HEK293 (cell line): ENCODE measurements around the gene SOAT2.

Experiments
- CTCF ChIA-PET: fragments of 350-600 bp; formaldehyde crosslinking; extraction: SDS; loops from one replicate; lab custom pipeline; 2021; ENCODE audit warnings: antibody characterized with exemption; lab: Yijun Ruan, JAX
- POLR2A ChIA-PET: fragments of 300-600 bp; formaldehyde crosslinking; extraction: SDS; loops from one replicate; lab custom pipeline; 2020; ENCODE audit warnings: antibody characterized with exemption, inconsistent platforms; lab: Yijun Ruan, JAX
- H3K27ac ChIP-seq: fragments of 200-500 bp; sonication (Bioruptor generic); 2 replicates; pipeline ENCODE4 v1.5.1; 2014; ENCODE audit warnings: low read depth, low read length, control low read depth, inconsistent platforms; ENCODE audit errors: extremely low read depth
- H3K36me3 ChIP-seq, 2 experiments: fragments of 200-500 bp in 1 of 2; sonication (Bioruptor generic) in 1 of 2; 1 replicate in 1 of 2; 2 replicates in 1 of 2; pipeline ENCODE4 v1.5.1; 2014 to 2017; ENCODE audit warnings: inconsistent platforms in 2 of 2, low read length in 2 of 2; ENCODE audit not compliant: control insufficient read depth in 2 of 2, insufficient read depth in 1 of 2
- H3K4me1 ChIP-seq: fragments of 200-500 bp; sonication (Bioruptor generic); 2 replicates; pipeline ENCODE4 v1.5.1; 2014; ENCODE audit warnings: mild to moderate bottlenecking, low read length, inconsistent platforms; ENCODE audit not compliant: control insufficient read depth, insufficient read depth
- H3K4me3 ChIP-seq: 2 replicates; pipeline ENCODE4 v1.5.1; 2011; ENCODE audit warnings: low read depth, mild to moderate bottlenecking, control low read depth, low read length, moderate library complexity
- H3K9me3 ChIP-seq: fragments of 200-500 bp; sonication (Bioruptor generic); 2 replicates; pipeline ENCODE4 v1.5.1; 2014; ENCODE audit warnings: low read depth, low read length, inconsistent platforms; ENCODE audit not compliant: control insufficient read depth, insufficient read depth
- BCL11A ChIP-seq: fragments of 450-650 bp; formaldehyde crosslinking; IDR thresholded peaks from 2 replicates; pipeline ENCODE4 v1.5.1; 2016; ENCODE audit warnings: low read depth, missing biosample characterization, missing genetic modification characterization
- GFI1B ChIP-seq: fragments of 450-650 bp; formaldehyde crosslinking; IDR thresholded peaks from 2 replicates; pipeline ENCODE4 v1.5.1; 2016; ENCODE audit warnings: missing biosample characterization, missing genetic modification characterization
- GLIS2 ChIP-seq: fragments of 450-650 bp; formaldehyde crosslinking; IDR thresholded peaks from 2 replicates; pipeline ENCODE4 v1.5.1; 2016; ENCODE audit warnings: missing biosample characterization, missing genetic modification characterization
- SCRT1 ChIP-seq: fragments of 450-650 bp; formaldehyde crosslinking; IDR thresholded peaks from 2 replicates; pipeline ENCODE4 v1.5.1; 2016; ENCODE audit warnings: missing biosample characterization, missing genetic modification characterization, borderline replicate concordance
- SP2 ChIP-seq: fragments of 450-650 bp; formaldehyde crosslinking; IDR thresholded peaks from 2 replicates; pipeline ENCODE4 v1.5.1; 2016; ENCODE audit warnings: missing biosample characterization, missing genetic modification characterization
- YY1 ChIP-seq: fragments of 450-650 bp; formaldehyde crosslinking; IDR thresholded peaks from 2 replicates; pipeline ENCODE4 v1.5.1; 2018; ENCODE audit warnings: missing biosample characterization, missing genetic modification characterization
- YY2 ChIP-seq: fragments of 450-650 bp; formaldehyde crosslinking; IDR thresholded peaks from 2 replicates; pipeline ENCODE4 v1.5.1; 2016; ENCODE audit warnings: missing biosample characterization, missing genetic modification characterization
- ZBTB8A ChIP-seq: fragments of 450-650 bp; formaldehyde crosslinking; IDR thresholded peaks from 2 replicates; pipeline ENCODE4 v1.5.1; 2016; ENCODE audit warnings: missing biosample characterization, missing genetic modification characterization
- ZFHX2 ChIP-seq: fragments of 450-650 bp; formaldehyde crosslinking; conservative IDR thresholded peaks from 2 replicates; pipeline ENCODE4 v1.5.1; 2016; ENCODE audit warnings: missing biosample characterization, missing genetic modification characterization
- ZFP3 ChIP-seq: fragments of 450-650 bp; formaldehyde crosslinking; IDR thresholded peaks from 2 replicates; pipeline ENCODE4 v1.5.1; 2016; ENCODE audit warnings: low read depth, missing biosample characterization, missing genetic modification characterization
- ZFP69B ChIP-seq: fragments of 450-650 bp; formaldehyde crosslinking; IDR thresholded peaks from 2 replicates; pipeline ENCODE4 v1.5.1; 2016; ENCODE audit warnings: missing biosample characterization, missing genetic modification characterization
- ZNF16 ChIP-seq: fragments of 450-650 bp; formaldehyde crosslinking; IDR thresholded peaks from 2 replicates; pipeline ENCODE4 v1.5.1; 2016; ENCODE audit warnings: low read depth, missing biosample characterization, missing genetic modification characterization
- ZNF341 ChIP-seq: fragments of 450-650 bp; formaldehyde crosslinking; IDR thresholded peaks from 2 replicates; pipeline ENCODE4; 2016; ENCODE audit warnings: low read depth, missing biosample characterization, missing genetic modification characterization
- ZNF521 ChIP-seq: fragments of 450-650 bp; formaldehyde crosslinking; IDR thresholded peaks from 2 replicates; pipeline ENCODE4 v1.5.1; 2017; ENCODE audit warnings: missing biosample characterization, mild to moderate bottlenecking, missing genetic modification characterization
- ZNF561 ChIP-seq: fragments of 450-650 bp; IDR thresholded peaks from 2 replicates; pipeline ENCODE4 v1.5.1; 2018; ENCODE audit warnings: missing biosample characterization, missing genetic modification characterization, borderline replicate concordance
- ZNF600 ChIP-seq: fragments of 450-650 bp; formaldehyde crosslinking; IDR thresholded peaks from 2 replicates; pipeline ENCODE4 v1.5.1; 2016; ENCODE audit warnings: missing biosample characterization, missing genetic modification characterization
- ZNF664 ChIP-seq: fragments of 450-650 bp; formaldehyde crosslinking; IDR thresholded peaks from 2 replicates; pipeline ENCODE4 v1.5.1; 2016; ENCODE audit warnings: missing biosample characterization, missing genetic modification characterization
- ZSCAN16 ChIP-seq: fragments of 450-650 bp; formaldehyde crosslinking; IDR thresholded peaks from 2 replicates; pipeline ENCODE4 v1.5.1; 2016; ENCODE audit warnings: missing biosample characterization, missing genetic modification characterization
- TF ChIP-seq, protein P1 (sequence below): fragments of 450-650 bp; formaldehyde crosslinking; IDR thresholded peaks from 2 replicates; pipeline ENCODE4 v1.5.1; 2016; ENCODE audit warnings: missing biosample characterization, missing genetic modification characterization
- TF ChIP-seq, protein P2 (sequence below): fragments of 450-650 bp; formaldehyde crosslinking; IDR thresholded peaks from 2 replicates; pipeline ENCODE4 v1.5.1; 2016; ENCODE audit warnings: missing biosample characterization, missing genetic modification characterization
- TF ChIP-seq, protein P3 (sequence below): fragments of 450-650 bp; IDR thresholded peaks from 2 replicates; pipeline ENCODE4 v1.5.1; 2018; ENCODE audit warnings: missing biosample characterization, missing genetic modification characterization
- TF ChIP-seq, protein P4 (sequence below): fragments of 450-650 bp; formaldehyde crosslinking; IDR thresholded peaks from 2 replicates; pipeline ENCODE4 v1.5.1; 2016; ENCODE audit warnings: missing biosample characterization, missing genetic modification characterization, low read depth
- TF ChIP-seq, protein P5 (sequence below): fragments of 450-650 bp; formaldehyde crosslinking; IDR thresholded peaks from 2 replicates; pipeline ENCODE4 v1.5.1; 2016; ENCODE audit warnings: missing biosample characterization, missing genetic modification characterization

Gene SOAT2

DNA sequence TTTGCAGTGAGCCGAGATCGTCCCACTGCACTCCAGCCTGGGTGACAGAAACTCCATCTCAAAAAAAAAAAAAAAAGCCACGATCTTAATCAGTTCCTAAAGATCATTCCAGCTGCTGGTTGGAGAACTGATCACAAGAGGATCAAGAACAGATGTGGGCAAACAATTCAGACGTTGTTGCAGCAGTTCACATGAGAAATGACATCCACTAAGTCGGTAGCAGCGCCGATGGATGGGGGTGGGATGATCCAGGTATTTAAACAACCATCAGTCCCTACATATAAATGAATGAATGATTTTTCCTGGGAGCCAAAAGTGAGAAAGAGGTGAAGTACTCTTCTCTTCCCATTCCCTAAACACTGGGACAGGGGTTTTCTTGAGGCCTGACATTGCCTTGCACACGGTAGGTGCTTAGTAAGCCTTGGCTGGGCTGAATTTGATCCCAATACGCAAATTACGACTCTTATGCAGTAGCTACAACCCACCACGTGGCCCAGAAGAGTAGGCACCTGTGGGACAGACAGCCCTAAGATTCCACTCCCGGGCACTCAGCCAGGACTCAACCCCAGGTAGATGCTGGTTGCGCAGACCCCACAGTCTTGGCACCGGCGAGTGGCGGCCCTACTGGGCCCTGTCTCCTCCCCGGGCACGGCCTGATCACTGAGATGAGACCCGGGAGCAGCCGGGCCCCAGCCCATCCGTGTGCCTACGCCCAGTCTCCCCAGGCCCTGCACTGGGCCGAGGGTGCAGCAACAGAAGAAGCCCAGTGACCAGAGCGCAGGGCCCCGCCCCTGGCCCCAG is 24.7 kb upstream of the SOAT2 start (continued):
- TF ChIP-seq, protein P1, sequence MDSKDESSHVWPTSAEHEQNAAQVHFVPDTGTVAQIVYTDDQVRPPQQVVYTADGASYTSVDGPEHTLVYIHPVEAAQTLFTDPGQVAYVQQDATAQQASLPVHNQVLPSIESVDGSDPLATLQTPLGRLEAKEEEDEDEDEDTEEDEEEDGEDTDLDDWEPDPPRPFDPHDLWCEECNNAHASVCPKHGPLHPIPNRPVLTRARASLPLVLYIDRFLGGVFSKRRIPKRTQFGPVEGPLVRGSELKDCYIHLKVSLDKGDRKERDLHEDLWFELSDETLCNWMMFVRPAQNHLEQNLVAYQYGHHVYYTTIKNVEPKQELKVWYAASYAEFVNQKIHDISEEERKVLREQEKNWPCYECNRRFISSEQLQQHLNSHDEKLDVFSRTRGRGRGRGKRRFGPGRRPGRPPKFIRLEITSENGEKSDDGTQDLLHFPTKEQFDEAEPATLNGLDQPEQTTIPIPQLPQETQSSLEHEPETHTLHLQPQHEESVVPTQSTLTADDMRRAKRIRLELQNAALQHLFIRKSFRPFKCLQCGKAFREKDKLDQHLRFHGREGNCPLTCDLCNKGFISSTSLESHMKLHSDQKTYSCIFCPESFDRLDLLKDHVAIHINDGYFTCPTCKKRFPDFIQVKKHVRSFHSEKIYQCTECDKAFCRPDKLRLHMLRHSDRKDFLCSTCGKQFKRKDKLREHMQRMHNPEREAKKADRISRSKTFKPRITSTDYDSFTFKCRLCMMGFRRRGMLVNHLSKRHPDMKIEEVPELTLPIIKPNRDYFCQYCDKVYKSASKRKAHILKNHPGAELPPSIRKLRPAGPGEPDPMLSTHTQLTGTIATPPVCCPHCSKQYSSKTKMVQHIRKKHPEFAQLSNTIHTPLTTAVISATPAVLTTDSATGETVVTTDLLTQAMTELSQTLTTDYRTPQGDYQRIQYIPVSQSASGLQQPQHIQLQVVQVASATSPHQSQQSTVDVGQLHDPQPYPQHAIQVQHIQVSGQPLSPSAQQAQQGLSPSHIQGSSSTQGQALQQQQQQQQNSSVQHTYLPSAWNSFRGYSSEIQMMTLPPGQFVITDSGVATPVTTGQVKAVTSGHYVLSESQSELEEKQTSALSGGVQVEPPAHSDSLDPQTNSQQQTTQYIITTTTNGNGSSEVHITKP (tag by site-specific recombination) = 0 out of 2 replicates have a peak, but pooled peaks have one; percentile 31
- TF ChIP-seq GFI1B = no peak
- 0 out of 2 replicates have a peak, but pooled peaks have one; percentile 32 for TF ChIP-seq ZFP3 (tag by site-specific recombination)
- no peak for TF ChIP-seq ZSCAN16 (tag by site-specific recombination)
- 0 out of 2 replicates have a peak, but pooled peaks have one; percentile 35 for TF ChIP-seq ZNF664
- peak; percentile 79 for TF ChIP-seq SCRT1
- TF ChIP-seq, protein P2, sequence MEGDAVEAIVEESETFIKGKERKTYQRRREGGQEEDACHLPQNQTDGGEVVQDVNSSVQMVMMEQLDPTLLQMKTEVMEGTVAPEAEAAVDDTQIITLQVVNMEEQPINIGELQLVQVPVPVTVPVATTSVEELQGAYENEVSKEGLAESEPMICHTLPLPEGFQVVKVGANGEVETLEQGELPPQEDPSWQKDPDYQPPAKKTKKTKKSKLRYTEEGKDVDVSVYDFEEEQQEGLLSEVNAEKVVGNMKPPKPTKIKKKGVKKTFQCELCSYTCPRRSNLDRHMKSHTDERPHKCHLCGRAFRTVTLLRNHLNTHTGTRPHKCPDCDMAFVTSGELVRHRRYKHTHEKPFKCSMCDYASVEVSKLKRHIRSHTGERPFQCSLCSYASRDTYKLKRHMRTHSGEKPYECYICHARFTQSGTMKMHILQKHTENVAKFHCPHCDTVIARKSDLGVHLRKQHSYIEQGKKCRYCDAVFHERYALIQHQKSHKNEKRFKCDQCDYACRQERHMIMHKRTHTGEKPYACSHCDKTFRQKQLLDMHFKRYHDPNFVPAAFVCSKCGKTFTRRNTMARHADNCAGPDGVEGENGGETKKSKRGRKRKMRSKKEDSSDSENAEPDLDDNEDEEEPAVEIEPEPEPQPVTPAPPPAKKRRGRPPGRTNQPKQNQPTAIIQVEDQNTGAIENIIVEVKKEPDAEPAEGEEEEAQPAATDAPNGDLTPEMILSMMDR (tag by site-specific recombination) = 0 out of 2 replicates have a peak, but pooled peaks have one; percentile 18
- peak; percentile 50; the same call in 1 of the 2 replicates for TF ChIP-seq ZFP69B (tag by site-specific recombination)
- TF ChIP-seq ZNF561 (tag by site-specific recombination) = 0 out of 2 replicates have a peak, but pooled peaks have one; percentile 16
- TF ChIP-seq, protein P3, sequence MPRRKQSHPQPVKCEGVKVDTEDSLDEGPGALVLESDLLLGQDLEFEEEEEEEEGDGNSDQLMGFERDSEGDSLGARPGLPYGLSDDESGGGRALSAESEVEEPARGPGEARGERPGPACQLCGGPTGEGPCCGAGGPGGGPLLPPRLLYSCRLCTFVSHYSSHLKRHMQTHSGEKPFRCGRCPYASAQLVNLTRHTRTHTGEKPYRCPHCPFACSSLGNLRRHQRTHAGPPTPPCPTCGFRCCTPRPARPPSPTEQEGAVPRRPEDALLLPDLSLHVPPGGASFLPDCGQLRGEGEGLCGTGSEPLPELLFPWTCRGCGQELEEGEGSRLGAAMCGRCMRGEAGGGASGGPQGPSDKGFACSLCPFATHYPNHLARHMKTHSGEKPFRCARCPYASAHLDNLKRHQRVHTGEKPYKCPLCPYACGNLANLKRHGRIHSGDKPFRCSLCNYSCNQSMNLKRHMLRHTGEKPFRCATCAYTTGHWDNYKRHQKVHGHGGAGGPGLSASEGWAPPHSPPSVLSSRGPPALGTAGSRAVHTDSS (tag by site-specific recombination) = no peak
- TF ChIP-seq ZBTB8A = peak; percentile 80
- TF ChIP-seq, all 188 proteins: peak for 17

DNA sequence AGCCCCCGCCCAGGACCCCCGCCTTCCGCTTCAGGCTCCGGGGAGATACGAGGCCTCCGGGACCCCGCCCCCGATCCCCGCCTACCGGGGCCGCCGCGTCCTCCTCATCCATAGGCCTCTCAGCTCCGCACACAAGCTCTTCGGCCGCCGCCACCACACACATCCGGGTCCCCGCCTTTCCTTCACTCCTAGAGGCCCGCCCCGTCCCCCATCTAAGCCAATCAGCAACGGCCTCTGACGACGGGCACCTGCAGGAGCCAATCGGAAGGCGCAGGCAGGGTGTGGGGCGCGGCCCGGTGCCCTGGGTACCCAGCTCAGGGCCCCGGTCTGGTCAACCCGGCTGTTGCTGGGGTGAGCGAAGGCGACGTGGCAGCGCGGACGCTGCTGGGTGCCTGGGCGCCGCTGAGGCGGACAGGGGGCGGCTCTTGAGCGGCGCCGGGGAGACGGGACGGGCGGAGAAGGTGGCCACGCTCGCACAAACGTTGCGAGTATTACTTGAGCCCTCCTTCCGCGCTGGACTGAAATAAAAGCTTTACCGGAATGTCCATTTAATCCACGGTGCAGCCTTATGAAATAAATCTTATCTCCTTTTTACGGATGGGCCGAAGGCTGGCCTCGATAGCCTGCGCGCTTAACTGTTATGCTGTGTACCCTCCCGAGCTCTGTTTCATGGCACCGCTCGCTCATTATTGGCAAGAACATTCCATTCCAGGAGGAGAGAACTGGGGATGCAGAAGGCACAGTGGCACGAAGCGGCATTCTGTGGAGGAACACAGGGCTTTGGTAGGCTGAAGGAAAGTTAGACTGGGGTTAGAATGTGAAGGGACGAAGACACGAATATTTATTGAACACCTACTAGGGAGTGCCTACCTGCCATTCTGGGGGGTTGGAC is 23.8 kb upstream of the SOAT2 start, which contains the start of gene SPRYD3:
SPRYD3 (minus strand) TSS at position 165 of the 892 bp plus-strand sequence; CDS start at position 108, 57 bp downstream.
- peak within 1 kb of the TSS; percentile 55 for H3K4me3 ChIP-seq
- no peaks in the 10 kb centered on the region for H3K9me3 ChIP-seq
- POLR2A ChIA-PET = interaction anchor here (0.5 to 2.4 kb wide), 33 partner anchors 9 to 422 kb away, joined by 3 to 18 read pairs (median 5); partner anchors contain the start of genes AAAS, CSAD, EIF4B and ESPL1
- CTCF ChIA-PET = interaction anchor here (0.6 to 7.0 kb wide), 7 partner anchors 14 to 132 kb away, joined by 3 to 78 read pairs (median 3); partner anchors contain the start of gene IGFBP6
- peak within 1 kb of the TSS; percentile 85 for H3K27ac ChIP-seq
- peaks cover 2% of the 10 kb centered on the region; the same call in 1 of the 2 replicates for H3K4me1 ChIP-seq
- peaks cover 0 to 30% of the 10 kb centered on the region in 2 experiments; a peak in 2 of 3 replicates for H3K36me3 ChIP-seq
- peak; percentile 21 for TF ChIP-seq ZFHX2 (tag by site-specific recombination)
- TF ChIP-seq, protein P4, sequence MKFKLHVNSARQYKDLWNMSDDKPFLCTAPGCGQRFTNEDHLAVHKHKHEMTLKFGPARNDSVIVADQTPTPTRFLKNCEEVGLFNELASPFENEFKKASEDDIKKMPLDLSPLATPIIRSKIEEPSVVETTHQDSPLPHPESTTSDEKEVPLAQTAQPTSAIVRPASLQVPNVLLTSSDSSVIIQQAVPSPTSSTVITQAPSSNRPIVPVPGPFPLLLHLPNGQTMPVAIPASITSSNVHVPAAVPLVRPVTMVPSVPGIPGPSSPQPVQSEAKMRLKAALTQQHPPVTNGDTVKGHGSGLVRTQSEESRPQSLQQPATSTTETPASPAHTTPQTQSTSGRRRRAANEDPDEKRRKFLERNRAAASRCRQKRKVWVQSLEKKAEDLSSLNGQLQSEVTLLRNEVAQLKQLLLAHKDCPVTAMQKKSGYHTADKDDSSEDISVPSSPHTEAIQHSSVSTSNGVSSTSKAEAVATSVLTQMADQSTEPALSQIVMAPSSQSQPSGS = no peak
- TF ChIP-seq SP2 (tag by site-specific recombination) = peak; percentile 99
- no peak for TF ChIP-seq YY2
- peak; percentile 56 for TF ChIP-seq ZNF600 (tag by site-specific recombination)
- no peak for TF ChIP-seq ZNF521 (tag by site-specific recombination)
- peak; percentile 57 for TF ChIP-seq BCL11A (tag by site-specific recombination)
- TF ChIP-seq ZBTB8A = peak; percentile 24
- peak; percentile 73 for TF ChIP-seq ZNF341
- TF ChIP-seq, protein P5, sequence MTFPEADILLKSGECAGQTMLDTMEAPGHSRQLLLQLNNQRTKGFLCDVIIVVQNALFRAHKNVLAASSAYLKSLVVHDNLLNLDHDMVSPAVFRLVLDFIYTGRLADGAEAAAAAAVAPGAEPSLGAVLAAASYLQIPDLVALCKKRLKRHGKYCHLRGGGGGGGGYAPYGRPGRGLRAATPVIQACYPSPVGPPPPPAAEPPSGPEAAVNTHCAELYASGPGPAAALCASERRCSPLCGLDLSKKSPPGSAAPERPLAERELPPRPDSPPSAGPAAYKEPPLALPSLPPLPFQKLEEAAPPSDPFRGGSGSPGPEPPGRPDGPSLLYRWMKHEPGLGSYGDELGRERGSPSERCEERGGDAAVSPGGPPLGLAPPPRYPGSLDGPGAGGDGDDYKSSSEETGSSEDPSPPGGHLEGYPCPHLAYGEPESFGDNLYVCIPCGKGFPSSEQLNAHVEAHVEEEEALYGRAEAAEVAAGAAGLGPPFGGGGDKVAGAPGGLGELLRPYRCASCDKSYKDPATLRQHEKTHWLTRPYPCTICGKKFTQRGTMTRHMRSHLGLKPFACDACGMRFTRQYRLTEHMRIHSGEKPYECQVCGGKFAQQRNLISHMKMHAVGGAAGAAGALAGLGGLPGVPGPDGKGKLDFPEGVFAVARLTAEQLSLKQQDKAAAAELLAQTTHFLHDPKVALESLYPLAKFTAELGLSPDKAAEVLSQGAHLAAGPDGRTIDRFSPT (tag by site-specific recombination) = peak; percentile 99
- TF ChIP-seq YY1 = no peak
- peak; percentile 83 for TF ChIP-seq GLIS2 (tag by site-specific recombination)
- TF ChIP-seq ZNF16 (tag by site-specific recombination) = no peak
